Spleen (tissue), 11 donors: ENCODE results near the gene GYPC. TPM values are rescaled to one million over a fixed set of nuclear protein-coding genes. Genes with fewer than 3 reads are reported as not detected.

Experiments used
- DNase-seq: peaks from one replicate; pipeline ENCODE4 v3.0.0-alpha.2; 2020
- H3K27ac ChIP-seq, 8 donors: fragments of 200-600 bp; sonication (generic) in 7 of 8; 1 replicate in 4 of 8; 2 replicates in 4 of 8; pipeline versions ENCODE4 v1.5.0 to v1.8.0; 2016 to 2021; ENCODE audit warnings: inconsistent platforms in 4 of 8, mild to moderate bottlenecking in 4 of 8, moderate library complexity in 1 of 8
- H3K27me3 ChIP-seq, 7 donors: fragments of 200-600 bp; sonication (generic) in 6 of 7; replicated peaks in 1 of 7; 1 replicate in 4 of 7; 2 replicates in 3 of 7; pipeline versions ENCODE4 v1.5.0 to v1.8.0; 2016 to 2021; ENCODE audit warnings: inconsistent platforms in 3 of 7, mild to moderate bottlenecking in 1 of 7
- H3K36me3 ChIP-seq, 6 donors: fragments of 200-600 bp; sonication (generic) in 5 of 6; 1 replicate in 4 of 6; 2 replicates in 2 of 6; pipeline versions ENCODE4 v1.5.0 to v1.8.0; 2016 to 2021; ENCODE audit warnings: inconsistent platforms in 2 of 6
- H3K4me1 ChIP-seq, 6 donors: fragments of 200-600 bp; sonication (generic) in 5 of 6; 1 replicate in 3 of 6; 2 replicates in 3 of 6; pipeline versions ENCODE4 v1.5.0 to v1.8.0; 2016 to 2021; ENCODE audit warnings: inconsistent platforms in 3 of 6
- H3K4me3 ChIP-seq, 8 donors: fragments of 200-600 bp; sonication (generic) in 7 of 8; 1 replicate in 4 of 8; 2 replicates in 4 of 8; pipeline versions ENCODE4 v1.5.0 to v1.8.0; 2016 to 2021; ENCODE audit warnings: inconsistent platforms in 4 of 8, mild to moderate bottlenecking in 4 of 8, moderate library complexity in 2 of 8
- H3K9me3 ChIP-seq, 8 donors: fragments of 200-600 bp; sonication (generic) in 7 of 8; 1 replicate in 4 of 8; 2 replicates in 4 of 8; pipeline versions ENCODE4 v1.5.0 to v1.8.0; 2016 to 2021; ENCODE audit warnings: inconsistent platforms in 4 of 8
- POLR2A ChIP-seq, 3 donors: fragments of 450-650 bp; IDR thresholded peaks; one replicate each; pipeline ENCODE4 v1.5.1; 2017; ENCODE audit warnings: antibody characterized with exemption in 3 of 3, mild to moderate bottlenecking in 1 of 3
- POLR2AphosphoS5 ChIP-seq, 3 donors: sonication (generic); formaldehyde crosslinking; IDR thresholded peaks; one replicate each; pipeline ENCODE4 v1.5.1; 2017; ENCODE audit warnings: antibody characterized with exemption in 3 of 3
- WGBS, 5 donors: extraction: QIAGEN DNeasy Blood & Tissue Kit in 3 of 5; methylation state at CpG; one replicate each; pipeline versions ENCODE4 v1.1.5 to v1.1.7; 2013 to 2018; 5-methylcytosine and 5-hydroxymethylcytosine counted together
- intact Hi-C: fragments of 100-400 bp; cut with DNase I; formaldehyde crosslinking; loops from one replicate; pipeline ENCODE4 v1.15.0; 2023; ENCODE audit warnings: low total_unique reads
- polyA plus RNA-seq, 3 donors: library from polyadenylated mRNA; stranded (reverse); fragments of 200-250 nt; gene quantifications; one replicate each; pipeline ENCODE4 v1.2.1, GENCODE V29; 2013
- total RNA-seq, 7 donors: library from RNA; depleted of rRNA in 3 of 7; stranded (reverse); fragments of >200 nt in 3 of 7; fragmentation: NEBNext Ultra II Directional in 4 of 7; extraction: Animal tissue kit (Norgen Biotek cat#: 25700) in 4 of 7; gene quantifications; one replicate each; pipeline versions ENCODE4 v1.1.0 to v1.2.1, GENCODE V29; 2016 to 2021
- TF ChIP-seq, protein P1 (sequence below), 11 experiments: fragments of 200-600 bp in 7 of 11; fragments of 450-650 bp in 4 of 11; sonication (generic) in 4 of 11; IDR thresholded peaks in 8 of 11; conservative IDR thresholded peaks in 3 of 11; 1 replicate in 7 of 11; 2 replicates in 4 of 11; pipeline versions ENCODE4 v1.4.0 to v1.8.0; 2016 to 2021; ENCODE audit warnings: antibody characterized with exemption in 11 of 11, inconsistent platforms in 4 of 11, mild to moderate bottlenecking in 1 of 11
- donor health status: healthy with polysubstance abuse.
- donor health status: DM: no; HTN: no; CAD: no; lungs with moderate emphysema.
- donor health status: DM: no; HTN: no; CAD: no.
- donor health status: Bipolar disorder and iron deficiency.
- donor health status: healthy.
- donor health status: DM: no; HTN: no; CAD: no.
- donor health status: DM: yes; HTN: yes; CAD: no.

GYPC gene
- total and polyA plus RNA-seq, 10 donors: 86.6 to 202 (median 153) TPM

- WGBS, 5 donors: 81 to 94% (median 92%) methylated on average over 2 of the region's 2 CpGs
- H3K36me3 ChIP-seq: no peaks in the 10 kb centered on the region
- intact Hi-C loops: no loop called here
- no peak for DNase-seq
- H3K4me1 ChIP-seq: peaks cover 0 to 17% (median 5%) of the 10 kb centered on the region in 6 donors
- H3K4me3 ChIP-seq: no peak overlapping the region
- no peak for TF ChIP-seq POLR2A (IDR thresholded peaks at IDR 0.05)
- TF ChIP-seq, protein P1, sequence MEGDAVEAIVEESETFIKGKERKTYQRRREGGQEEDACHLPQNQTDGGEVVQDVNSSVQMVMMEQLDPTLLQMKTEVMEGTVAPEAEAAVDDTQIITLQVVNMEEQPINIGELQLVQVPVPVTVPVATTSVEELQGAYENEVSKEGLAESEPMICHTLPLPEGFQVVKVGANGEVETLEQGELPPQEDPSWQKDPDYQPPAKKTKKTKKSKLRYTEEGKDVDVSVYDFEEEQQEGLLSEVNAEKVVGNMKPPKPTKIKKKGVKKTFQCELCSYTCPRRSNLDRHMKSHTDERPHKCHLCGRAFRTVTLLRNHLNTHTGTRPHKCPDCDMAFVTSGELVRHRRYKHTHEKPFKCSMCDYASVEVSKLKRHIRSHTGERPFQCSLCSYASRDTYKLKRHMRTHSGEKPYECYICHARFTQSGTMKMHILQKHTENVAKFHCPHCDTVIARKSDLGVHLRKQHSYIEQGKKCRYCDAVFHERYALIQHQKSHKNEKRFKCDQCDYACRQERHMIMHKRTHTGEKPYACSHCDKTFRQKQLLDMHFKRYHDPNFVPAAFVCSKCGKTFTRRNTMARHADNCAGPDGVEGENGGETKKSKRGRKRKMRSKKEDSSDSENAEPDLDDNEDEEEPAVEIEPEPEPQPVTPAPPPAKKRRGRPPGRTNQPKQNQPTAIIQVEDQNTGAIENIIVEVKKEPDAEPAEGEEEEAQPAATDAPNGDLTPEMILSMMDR (IDR thresholded peaks at IDR 0.05 in 8 of 11, conservative IDR thresholded peaks at IDR 0.05 in 3 of 11): no peak
- TF ChIP-seq POLR2AphosphoS5 (IDR thresholded peaks at IDR 0.05): no peak
- H3K27me3 ChIP-seq: no peaks in the 10 kb centered on the region
- peaks cover 4 to 31% (median 22%) of the 10 kb centered on the region in 8 donors for H3K9me3 ChIP-seq
- no peak overlapping the region for H3K27ac ChIP-seq
Measured at GRCh38 chr2:126723281-126723815, 67.4 kb downstream of the GYPC start.

- Histone ChIP-seq H3K4me1 (peaks cover 0 to under 1% (median 0%) of the 10 kb centered on the region in 6 donors), H3K4me3 (no peak overlapping the region), H3K36me3 (no peaks in the 10 kb centered on the region), H3K27ac (no peak overlapping the region), H3K27me3 (no peaks in the 10 kb centered on the region), H3K9me3 (peaks cover 4 to 31% (median 22%) of the 10 kb centered on the region in 8 donors)
- intact Hi-C loops: no loop called here
- DNase-seq: no peak
- TF ChIP-seq POLR2A (IDR thresholded peaks at IDR 0.05): no peak
- TF ChIP-seq, protein P1 (IDR thresholded peaks at IDR 0.05 in 8 of 11, conservative IDR thresholded peaks at IDR 0.05 in 3 of 11): no peak
- no peak for TF ChIP-seq POLR2AphosphoS5 (IDR thresholded peaks at IDR 0.05)
Measured at GRCh38 chr2:126725580-126725979, 69.6 kb downstream of the GYPC start.

DNA sequence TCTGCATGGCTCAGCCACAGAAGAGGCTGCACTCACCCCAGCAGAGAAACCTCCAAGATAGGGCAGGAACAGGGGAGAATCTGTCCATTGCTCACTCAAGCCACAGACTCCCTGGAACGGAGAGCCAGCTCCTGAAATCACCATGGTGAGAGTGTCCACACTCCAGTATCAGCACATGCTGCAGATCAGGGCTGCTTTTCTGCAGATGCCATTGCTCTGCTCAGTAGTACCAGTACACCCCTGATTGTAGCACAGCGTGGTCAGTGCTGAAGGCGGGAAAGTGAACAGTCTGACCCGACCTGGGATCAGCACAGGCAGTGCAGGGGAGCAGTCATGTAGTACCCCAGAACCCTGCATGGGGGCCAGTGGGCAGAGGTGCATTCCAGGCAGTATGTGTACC, 73.9 kb downstream of the GYPC start:
- Histone ChIP-seq H3K4me1 (no peaks in the 10 kb centered on the region), H3K4me3 (no peak overlapping the region), H3K36me3 (no peaks in the 10 kb centered on the region), H3K9me3 (peaks cover 4 to 20% (median 15%) of the 10 kb centered on the region in 8 donors), H3K27me3 (no peaks in the 10 kb centered on the region), H3K27ac (no peak overlapping the region)
- no peak for DNase-seq
- no peak for TF ChIP-seq POLR2AphosphoS5 (IDR thresholded peaks at IDR 0.05)
- TF ChIP-seq, protein P1 (IDR thresholded peaks at IDR 0.05 in 8 of 11, conservative IDR thresholded peaks at IDR 0.05 in 3 of 11): no peak
- TF ChIP-seq POLR2A (IDR thresholded peaks at IDR 0.05): no peak
- intact Hi-C loops: no loop called here
- 77 to 89% (median 86%) methylated on average over 4 of the region's 4 CpGs for WGBS, 5 donors

DNA sequence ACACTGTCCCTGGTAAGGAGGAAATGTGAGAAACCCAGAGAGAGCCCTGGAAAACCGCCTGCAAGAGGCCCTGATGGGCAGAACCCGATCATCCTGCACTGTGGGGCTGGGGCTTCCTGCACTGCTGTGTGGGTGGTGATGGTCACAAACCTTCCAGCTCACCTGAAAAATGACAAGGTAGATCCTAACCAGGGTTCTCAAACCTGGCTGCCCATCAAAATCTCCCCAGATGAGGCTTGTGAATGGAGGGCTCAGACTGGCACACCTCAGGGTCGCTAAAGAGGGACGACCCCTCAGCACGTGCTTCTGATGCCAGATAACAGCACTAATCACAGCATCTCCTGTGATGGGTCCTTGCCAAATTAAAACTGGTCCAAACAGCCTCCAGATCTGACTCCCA, 74.7 kb downstream of the GYPC start:
- Histone ChIP-seq H3K9me3 (peaks cover 0 to 12% (median 8%) of the 10 kb centered on the region in 8 donors), H3K4me1 (no peaks in the 10 kb centered on the region), H3K4me3 (no peak overlapping the region), H3K36me3 (no peaks in the 10 kb centered on the region), H3K27ac (no peak overlapping the region), H3K27me3 (no peaks in the 10 kb centered on the region)
- no peak for DNase-seq
- TF ChIP-seq, protein P1 (IDR thresholded peaks at IDR 0.05 in 8 of 11, conservative IDR thresholded peaks at IDR 0.05 in 3 of 11): no peak
- TF ChIP-seq POLR2A (IDR thresholded peaks at IDR 0.05) (no peak), POLR2AphosphoS5 (IDR thresholded peaks at IDR 0.05) (no peak)
- intact Hi-C loops: no loop called here
- 76 to 90% (median 81%) methylated on average over 5 of the region's 5 CpGs for WGBS, 5 donors
